Immature natural killer cell (primary cell): ENCODE data around the gene TMEM19. TPM values are rescaled to one million over a fixed set of nuclear protein-coding genes. Genes with fewer than 3 reads are reported as not detected.
A peak's percentile ranks its signal among the peaks of the same experiment; 100 is the strongest.

Experiments
- DNase-seq, 3 donors: peaks; one replicate each; pipeline ENCODE4 v3.0.0; 2022; ENCODE audit warnings: mixed read lengths in 1 of 3
- H3K27ac Mint-ChIP-seq, 6 donors: one replicate each; pipeline ENCODE4 v1.8.0; 2020; ENCODE audit warnings: mixed read lengths in 6 of 6, mild to moderate bottlenecking in 5 of 6, inconsistent platforms in 4 of 6, moderate library complexity in 3 of 6
- H3K27me3 Mint-ChIP-seq, 3 donors: one replicate each; pipeline ENCODE4 v1.8.0; 2020 to 2021; ENCODE audit warnings: low read depth in 3 of 3, mild to moderate bottlenecking in 3 of 3, mixed read lengths in 3 of 3, moderate library complexity in 3 of 3, inconsistent platforms in 1 of 3
- H3K36me3 Mint-ChIP-seq, 3 donors: one replicate each; pipeline ENCODE4 v1.8.0; 2020; ENCODE audit warnings: mixed read lengths in 3 of 3, inconsistent platforms in 2 of 3, mild to moderate bottlenecking in 2 of 3
- H3K4me1 Mint-ChIP-seq, 2 donors: one replicate each; pipeline ENCODE4 v1.8.0; 2020; ENCODE audit warnings: inconsistent platforms in 2 of 2, mild to moderate bottlenecking in 2 of 2, mixed read lengths in 2 of 2, moderate library complexity in 1 of 2
- H3K4me3 Mint-ChIP-seq, 5 donors: one replicate each; pipeline ENCODE4 v1.8.0; 2020; ENCODE audit warnings: mild to moderate bottlenecking in 5 of 5, mixed read lengths in 5 of 5, inconsistent platforms in 3 of 5, moderate library complexity in 3 of 5
- H3K9me3 Mint-ChIP-seq, 6 donors: one replicate each; pipeline ENCODE4 v1.8.0; 2020; ENCODE audit warnings: mild to moderate bottlenecking in 6 of 6, mixed read lengths in 6 of 6, inconsistent platforms in 4 of 6, moderate library complexity in 3 of 6
- polyA plus RNA-seq, 3 donors: library from polyadenylated mRNA; unstranded; fragments of 300-500 nt; fragmentation: Illumina TruSeq; gene quantifications; one replicate each; pipeline ENCODE4 v1.2.3, GENCODE V29; 2021

The TMEM19 gene
- polyA plus RNA-seq, result 10 to 100 TPM; 46.8 to 61.6 (median 50.3) TPM

- Mint-ChIP-seq H3K9me3 (no peaks in the 10 kb centered on the region), H3K36me3 (no peaks in the 10 kb centered on the region), H3K4me1 (peaks cover 21 to 45% of the 10 kb centered on the region in 2 donors), H3K27ac (peak within 1 kb of the TSS; percentile 92 to 98 (median 96)), H3K4me3 (peak within 1 kb of the TSS; percentile 94 to 99 (median 97)), H3K27me3 (peaks cover 0 to 4% (median 0%) of the 10 kb centered on the region in 3 donors)
- DNase-seq, result peak; percentile 86 to 89 (median 87)
Measured at GRCh38 chr12:71685914-71686657, at the start of gene TMEM19. Gene TMEM19 (plus strand): TSS chr12:71686082. CDS start chr12:71686681, 599 bp downstream.

- DNase-seq, result peak; percentile 30 to 46 (median 43)
- peaks cover 9 to 54% (median 32%) of the 10 kb centered on the region in 3 donors for H3K36me3 Mint-ChIP-seq
- H3K4me1 Mint-ChIP-seq, result peaks cover 5 to 7% of the 10 kb centered on the region in 2 donors
- H3K4me3 Mint-ChIP-seq, result no peak overlapping the region
- no peaks in the 10 kb centered on the region for H3K9me3 Mint-ChIP-seq
- H3K27me3 Mint-ChIP-seq, result no peaks in the 10 kb centered on the region
- peak overlapping the region; percentile 2 to 67 (median 53) for H3K27ac Mint-ChIP-seq
Measured at GRCh38 chr12:71636704-71637115, 49.2 kb upstream of the TMEM19 start.

DNA sequence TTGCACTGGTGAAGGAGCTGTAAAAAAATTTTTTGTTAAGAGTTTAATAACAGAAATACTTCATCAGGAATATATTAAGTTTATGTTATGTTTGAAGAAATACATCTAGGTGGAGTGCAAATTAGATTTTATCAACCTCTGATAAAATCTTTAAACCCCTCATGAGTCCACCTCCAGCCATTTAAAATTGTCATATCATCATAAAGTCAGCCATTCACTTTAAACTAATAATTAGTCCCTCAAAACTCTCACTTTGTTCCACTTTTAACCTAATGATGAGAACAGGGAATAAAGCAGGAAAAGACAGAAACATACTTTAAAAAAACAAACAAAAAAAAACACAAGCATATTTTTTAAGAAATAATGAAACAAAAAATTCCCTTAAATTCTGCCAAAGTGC is 47.4 kb upstream of the TMEM19 start:
- Mint-ChIP-seq H3K4me1 (peaks cover 5 to 7% of the 10 kb centered on the region in 2 donors), H3K27me3 (no peaks in the 10 kb centered on the region)

GRCh38 chr12:71639341-71639760 is 46.5 kb upstream of the TMEM19 start:
- Mint-ChIP-seq H3K4me3 (no peak overlapping the region), H3K4me1 (peaks cover 5 to 7% of the 10 kb centered on the region in 2 donors), H3K27ac (peak overlapping the region in 4 of 6 donors; percentile 19 to 51 (median 39)), H3K27me3 (no peaks in the 10 kb centered on the region), H3K36me3 (peaks cover 13 to 46% (median 34%) of the 10 kb centered on the region in 3 donors), H3K9me3 (no peaks in the 10 kb centered on the region)
- DNase-seq, result no peak

More for the DNA sequence above, 47.4 kb upstream of the TMEM19 start:
- Mint-ChIP-seq H3K27ac (peak overlapping the region in 2 of 6 donors; percentile 43 to 45), H3K36me3 (peaks cover 9 to 45% (median 26%) of the 10 kb centered on the region in 3 donors), H3K9me3 (no peaks in the 10 kb centered on the region), H3K4me3 (no peak overlapping the region)
- no peak for DNase-seq

- Mint-ChIP-seq H3K27ac (no peak overlapping the region), H3K9me3 (no peaks in the 10 kb centered on the region)
Measured at GRCh38 chr12:71640316-71640715, 45.6 kb upstream of the TMEM19 start.

GRCh38 chr12:71641390-71641789 is 44.5 kb upstream of the TMEM19 start:
- Mint-ChIP-seq H3K4me3 (no peak overlapping the region), H3K36me3 (peaks cover 17 to 39% (median 28%) of the 10 kb centered on the region in 3 donors), H3K4me1 (peaks cover 9 to 17% of the 10 kb centered on the region in 2 donors), H3K9me3 (no peaks in the 10 kb centered on the region), H3K27ac (peak overlapping the region in 5 of 6 donors; percentile 6 to 77 (median 25)), H3K27me3 (no peaks in the 10 kb centered on the region)
- no peak for DNase-seq

More at GRCh38 chr12:71640316-71640715, 45.6 kb upstream of the TMEM19 start:
- no peaks in the 10 kb centered on the region for H3K27me3 Mint-ChIP-seq
- H3K4me3 Mint-ChIP-seq, result no peak overlapping the region
- no peak for DNase-seq
- H3K36me3 Mint-ChIP-seq, result peaks cover 17 to 42% (median 30%) of the 10 kb centered on the region in 3 donors
- H3K4me1 Mint-ChIP-seq, result peaks cover 7 to 12% of the 10 kb centered on the region in 2 donors

- no peaks in the 10 kb centered on the region for H3K27me3 Mint-ChIP-seq
- H3K4me1 Mint-ChIP-seq, result peaks cover 6 to 20% of the 10 kb centered on the region in 2 donors
- DNase-seq, result no peak
- H3K27ac Mint-ChIP-seq, result peak overlapping the region in 2 of 6 donors; percentile 14 to 40
- H3K9me3 Mint-ChIP-seq, result no peaks in the 10 kb centered on the region
- peaks cover 12 to 41% (median 23%) of the 10 kb centered on the region in 3 donors for H3K36me3 Mint-ChIP-seq
- no peak overlapping the region for H3K4me3 Mint-ChIP-seq
Measured at GRCh38 chr12:71642264-71642663, 43.6 kb upstream of the TMEM19 start.

DNA sequence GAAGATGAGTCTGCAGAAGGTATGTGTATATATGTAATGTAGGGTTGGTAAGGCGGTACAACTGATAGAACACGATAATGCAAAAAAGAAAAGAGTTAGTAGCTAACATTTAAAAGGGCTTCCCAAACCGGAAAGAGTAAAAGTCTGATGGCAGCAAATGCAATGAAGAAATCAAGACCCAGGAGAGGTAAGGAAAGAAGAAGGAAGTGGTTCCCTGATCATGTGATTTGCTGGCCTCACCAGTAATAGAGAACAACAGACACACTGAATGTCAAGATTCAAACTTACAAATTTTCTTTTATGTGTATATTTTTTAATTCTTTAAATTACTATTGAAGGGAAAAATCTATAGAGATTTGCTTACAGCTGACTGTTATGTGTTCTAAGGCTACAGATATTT is 40.6 kb upstream of the TMEM19 start:
- Mint-ChIP-seq H3K4me1 (peaks cover 15 to 37% of the 10 kb centered on the region in 2 donors), H3K4me3 (no peak overlapping the region), H3K36me3 (peaks cover 12 to 38% (median 20%) of the 10 kb centered on the region in 3 donors), H3K27ac (peak overlapping the region in 3 of 6 donors; percentile 13 to 76 (median 70)), H3K27me3 (peaks cover 0 to 2% (median 0%) of the 10 kb centered on the region in 3 donors), H3K9me3 (no peaks in the 10 kb centered on the region)
- no peak for DNase-seq

DNA sequence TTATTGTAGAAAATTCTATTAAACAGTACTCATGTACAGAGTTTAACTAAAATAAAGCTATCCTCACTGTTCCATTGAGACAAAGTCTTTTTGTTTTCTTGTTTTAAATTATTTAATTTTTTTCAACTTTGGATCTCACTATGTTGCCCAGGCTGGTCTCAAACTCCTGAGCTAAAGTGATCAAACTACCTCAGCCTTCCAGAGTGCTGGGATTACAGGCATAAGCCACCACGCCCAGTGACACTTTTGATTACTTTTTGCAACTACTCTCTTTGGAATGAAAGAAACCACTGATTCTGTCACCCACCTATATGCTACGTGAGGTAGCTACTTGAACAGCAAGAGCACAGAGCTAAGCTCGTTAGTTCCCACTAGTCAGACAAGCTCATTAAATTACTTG is 39.4 kb upstream of the TMEM19 start:
- H3K9me3 Mint-ChIP-seq, result no peaks in the 10 kb centered on the region
- peaks cover 16 to 37% of the 10 kb centered on the region in 2 donors for H3K4me1 Mint-ChIP-seq
- peaks cover 0 to 2% (median 0%) of the 10 kb centered on the region in 3 donors for H3K27me3 Mint-ChIP-seq
- H3K27ac Mint-ChIP-seq, result peak overlapping the region in 1 of 6 donors; percentile 34
- DNase-seq, result no peak
- H3K36me3 Mint-ChIP-seq, result peaks cover 12 to 31% (median 24%) of the 10 kb centered on the region in 3 donors
- no peak overlapping the region for H3K4me3 Mint-ChIP-seq

GRCh38 chr12:71648537-71648936 is 37.3 kb upstream of the TMEM19 start:
- no peak overlapping the region for H3K4me3 Mint-ChIP-seq
- no peak for DNase-seq
- no peak overlapping the region for H3K27ac Mint-ChIP-seq
- peaks cover 8 to 22% (median 17%) of the 10 kb centered on the region in 3 donors for H3K36me3 Mint-ChIP-seq
- H3K4me1 Mint-ChIP-seq, result peaks cover 16 to 37% of the 10 kb centered on the region in 2 donors
- H3K27me3 Mint-ChIP-seq, result peaks cover 0 to 2% (median 0%) of the 10 kb centered on the region in 3 donors
- no peaks in the 10 kb centered on the region for H3K9me3 Mint-ChIP-seq

GRCh38 chr12:71649401-71649800 is 36.5 kb upstream of the TMEM19 start:
- peaks cover 0 to 2% (median 0%) of the 10 kb centered on the region in 3 donors for H3K27me3 Mint-ChIP-seq
- H3K4me3 Mint-ChIP-seq, result no peak overlapping the region
- peaks cover 20 to 43% of the 10 kb centered on the region in 2 donors for H3K4me1 Mint-ChIP-seq
- DNase-seq, result no peak
- peak overlapping the region in 1 of 6 donors; percentile 64 for H3K27ac Mint-ChIP-seq
- H3K9me3 Mint-ChIP-seq, result no peaks in the 10 kb centered on the region
- H3K36me3 Mint-ChIP-seq, result peaks cover 4 to 16% (median 10%) of the 10 kb centered on the region in 3 donors

DNA sequence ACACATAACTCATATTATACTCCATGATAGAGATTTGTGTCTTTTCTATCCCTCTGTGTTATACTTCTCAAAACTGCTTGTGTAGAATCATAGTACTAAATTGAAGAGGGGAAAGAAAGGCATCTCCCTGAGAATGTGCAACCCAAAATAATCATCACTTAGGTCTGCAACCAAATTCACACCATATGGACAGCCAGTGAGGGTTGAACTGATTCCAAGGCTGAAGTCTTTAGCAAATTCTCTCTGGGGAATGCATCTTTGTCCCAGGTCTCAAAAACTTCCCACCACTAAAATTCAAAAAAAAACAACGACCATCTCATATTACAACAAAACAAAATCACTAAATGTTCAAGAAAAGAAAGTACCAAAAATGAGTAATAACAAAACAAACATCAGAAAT is 33.2 kb upstream of the TMEM19 start:
- H3K9me3 Mint-ChIP-seq, result no peaks in the 10 kb centered on the region
- no peak for DNase-seq
- no peak overlapping the region for H3K4me3 Mint-ChIP-seq
- no peak overlapping the region for H3K27ac Mint-ChIP-seq
- H3K27me3 Mint-ChIP-seq, result peaks cover 0 to 4% (median 0%) of the 10 kb centered on the region in 3 donors
- H3K4me1 Mint-ChIP-seq, result peaks cover 35 to 55% of the 10 kb centered on the region in 2 donors
- peaks cover 5 to 18% (median 8%) of the 10 kb centered on the region in 3 donors for H3K36me3 Mint-ChIP-seq

- Mint-ChIP-seq H3K36me3 (peaks cover 5 to 18% (median 11%) of the 10 kb centered on the region in 3 donors), H3K4me3 (no peak overlapping the region), H3K9me3 (no peaks in the 10 kb centered on the region), H3K27me3 (peaks cover 0 to 4% (median 0%) of the 10 kb centered on the region in 3 donors), H3K4me1 (peaks cover 35 to 56% of the 10 kb centered on the region in 2 donors), H3K27ac (no peak overlapping the region)
- DNase-seq, result no peak
Measured at GRCh38 chr12:71653137-71653536, 32.7 kb upstream of the TMEM19 start.

DNA sequence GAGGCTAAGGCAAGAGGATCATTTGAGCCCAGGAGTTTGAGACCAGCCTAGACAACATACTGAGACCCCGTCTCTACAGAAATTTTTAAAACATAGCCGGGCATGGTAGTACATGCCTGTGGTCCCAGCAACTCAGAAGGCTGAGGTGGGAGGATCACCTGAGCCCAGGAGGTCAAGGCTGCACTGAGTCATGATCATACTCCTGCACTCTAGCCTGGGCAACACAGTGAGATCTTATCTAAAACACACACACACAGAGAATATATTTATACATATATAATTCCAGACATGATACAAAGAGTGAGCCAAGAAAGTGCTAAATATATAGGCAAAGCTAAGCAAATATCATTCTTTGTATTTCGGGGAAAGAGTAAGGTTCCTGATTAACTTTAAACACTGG is 31.7 kb upstream of the TMEM19 start:
- Mint-ChIP-seq H3K9me3 (no peaks in the 10 kb centered on the region), H3K27ac (peak overlapping the region in 1 of 6 donors; percentile 14), H3K4me1 (peaks cover 37 to 58% of the 10 kb centered on the region in 2 donors), H3K36me3 (peaks cover 5 to 25% (median 17%) of the 10 kb centered on the region in 3 donors), H3K4me3 (peak overlapping the region in 1 of 5 donors; percentile 25), H3K27me3 (peaks cover 0 to 4% (median 0%) of the 10 kb centered on the region in 3 donors)
- no peak for DNase-seq
